H9 (cell line): ENCODE measurements around the gene ITPKB. TPM values are rescaled to one million over a fixed set of nuclear protein-coding genes. Genes with fewer than 3 reads are reported as not detected.

Experiments
- DNase-seq: peaks from one replicate; pipeline ENCODE4 v3.0.0-alpha.2; 2017
- H2AFZ ChIP-seq: one replicate; pipeline ENCODE4 v1.6.1; 2013; ENCODE audit warnings: mild to moderate bottlenecking, low read length, control low read depth, moderate library complexity
- H2AK5ac ChIP-seq: 2 replicates; pipeline ENCODE4 v1.6.1; 2013; ENCODE audit warnings: low read length, control low read depth, mixed read lengths; ENCODE audit not compliant: insufficient read length
- H2BK120ac ChIP-seq: one replicate; pipeline ENCODE4 v1.6.1; 2013; ENCODE audit warnings: low read depth, mild to moderate bottlenecking, low read length, control low read depth, inconsistent platforms; ENCODE audit not compliant: poor library complexity, severe bottlenecking
- H2BK12ac ChIP-seq: 2 replicates; pipeline ENCODE4 v1.6.1; 2013; ENCODE audit warnings: low read length, control low read depth, mixed read lengths, low read depth; ENCODE audit not compliant: insufficient read length
- H2BK15ac ChIP-seq: 2 replicates; pipeline ENCODE4 v1.6.1; 2013; ENCODE audit warnings: low read depth, low read length, control low read depth
- H2BK20ac ChIP-seq: one replicate; pipeline ENCODE4 v1.6.1; 2013; ENCODE audit warnings: low read depth, mild to moderate bottlenecking, low read length, control low read depth, inconsistent platforms; ENCODE audit not compliant: poor library complexity, severe bottlenecking
- H2BK5ac ChIP-seq: 2 replicates; pipeline ENCODE4 v1.6.1; 2013; ENCODE audit warnings: low read length, control low read depth, mixed read lengths; ENCODE audit not compliant: insufficient read length
- H3K14ac ChIP-seq: 2 replicates; pipeline ENCODE4 v1.6.1; 2013; ENCODE audit warnings: low read length, control low read depth; ENCODE audit not compliant: insufficient read depth
- H3K18ac ChIP-seq: 2 replicates; pipeline ENCODE4 v1.6.1; 2013; ENCODE audit warnings: low read depth, mild to moderate bottlenecking, mixed read lengths, low read length, control low read depth; ENCODE audit not compliant: insufficient read length
- H3K23ac ChIP-seq: 2 replicates; pipeline ENCODE4 v1.6.1; 2013; ENCODE audit warnings: low read length, control low read depth, mixed read lengths, low read depth; ENCODE audit not compliant: insufficient read length
- H3K23me2 ChIP-seq: 2 replicates; pipeline ENCODE4 v1.6.1; 2013; ENCODE audit warnings: low read depth, mild to moderate bottlenecking, mixed read lengths, low read length, control low read depth; ENCODE audit not compliant: insufficient read length, poor library complexity, severe bottlenecking
- H3K27ac ChIP-seq: 2 replicates; pipeline ENCODE4 v1.5.1; 2013; ENCODE audit warnings: low read length, control low read depth, mixed read lengths, low read depth; ENCODE audit not compliant: insufficient read length
- H3K27me3 ChIP-seq: 2 replicates; pipeline ENCODE4 v1.6.1; 2013; ENCODE audit warnings: low read length, control low read depth, inconsistent platforms; ENCODE audit not compliant: insufficient read depth
- H3K4ac ChIP-seq: 2 replicates; pipeline ENCODE4 v1.6.1; 2013; ENCODE audit warnings: low read depth, mild to moderate bottlenecking, control low read depth, inconsistent platforms, low read length, moderate library complexity
- H3K4me1 ChIP-seq: 2 replicates; pipeline ENCODE4 v1.6.1; 2013; ENCODE audit warnings: low read length, control low read depth, inconsistent platforms; ENCODE audit not compliant: insufficient read depth
- H3K4me2 ChIP-seq: 2 replicates; pipeline ENCODE4 v1.6.1; 2013; ENCODE audit warnings: low read length, control low read depth, mixed read lengths; ENCODE audit not compliant: insufficient read length, insufficient read depth
- H3K56ac ChIP-seq: 2 replicates; pipeline ENCODE4 v1.6.1; 2013; ENCODE audit warnings: low read depth, mild to moderate bottlenecking, mixed read lengths, low read length, control low read depth; ENCODE audit not compliant: insufficient read length
- H3K79me1 ChIP-seq: 2 replicates; pipeline ENCODE4 v1.6.1; 2013; ENCODE audit warnings: low read depth, mild to moderate bottlenecking, moderate library complexity, low read length, control low read depth, inconsistent platforms; ENCODE audit not compliant: insufficient read depth, poor library complexity, severe bottlenecking
- H3K79me2 ChIP-seq: 2 replicates; pipeline ENCODE4 v1.6.1; 2013; ENCODE audit warnings: low read length, control low read depth, inconsistent platforms; ENCODE audit not compliant: insufficient read depth
- H3K9ac ChIP-seq: 2 replicates; pipeline ENCODE4 v1.6.1; 2013; ENCODE audit warnings: low read length, control low read depth, mixed read lengths; ENCODE audit not compliant: insufficient read length; ENCODE audit errors: extremely low read depth
- H3K9me3 ChIP-seq: one replicate; pipeline ENCODE4 v1.6.1; 2013; ENCODE audit warnings: low read depth, low read length, inconsistent platforms; ENCODE audit not compliant: control insufficient read depth
- H3T11ph ChIP-seq: one replicate; pipeline ENCODE4 v1.6.1; 2013; ENCODE audit warnings: mild to moderate bottlenecking, low read length, control low read depth, inconsistent platforms
- H4K20me1 ChIP-seq: one replicate; pipeline ENCODE4 v1.6.1; 2013; ENCODE audit not compliant: control insufficient read depth, insufficient read length, insufficient read depth
- H4K5ac ChIP-seq: 2 replicates; pipeline ENCODE4 v1.6.1; 2013; ENCODE audit warnings: low read depth, mild to moderate bottlenecking, mixed read lengths, low read length, control low read depth; ENCODE audit not compliant: insufficient read length
- H4K8ac ChIP-seq: replicated peaks from 2 replicates; pipeline ENCODE4 v1.6.1; 2013; ENCODE audit warnings: low read length, control low read depth, mixed read lengths, low read depth; ENCODE audit not compliant: insufficient read length
- H4K91ac ChIP-seq: 2 replicates; pipeline ENCODE4 v1.6.1; 2013; ENCODE audit warnings: low read depth, mild to moderate bottlenecking, moderate library complexity, mixed read lengths, low read length, control low read depth; ENCODE audit not compliant: insufficient read length
- H3K27ac Mint-ChIP-seq, 3 experiments: 2 replicates in 2 of 3; 3 replicates in 1 of 3; pipeline ENCODE4 v1.8.0; 2020 to 2021; ENCODE audit warnings: mixed read lengths in 3 of 3, mild to moderate bottlenecking in 1 of 3, moderate library complexity in 1 of 3
- H3K27me3 Mint-ChIP-seq: 2 replicates; pipeline ENCODE4 v1.8.0; 2021; ENCODE audit warnings: low read depth, mild to moderate bottlenecking, moderate library complexity, mixed read lengths
- H3K36me3 Mint-ChIP-seq, 3 experiments: 2 replicates in 2 of 3; 3 replicates in 1 of 3; pipeline ENCODE4 v1.8.0; 2020 to 2021; ENCODE audit warnings: low read depth in 3 of 3, mixed read lengths in 3 of 3; ENCODE audit not compliant: insufficient read depth in 1 of 3
- H3K4me1 Mint-ChIP-seq, 2 experiments: 2 replicates each; pipeline ENCODE4 v1.8.0; 2020; ENCODE audit warnings: mixed read lengths in 2 of 2
- H3K4me3 Mint-ChIP-seq, 2 experiments: 2 replicates in 1 of 2; 3 replicates in 1 of 2; pipeline ENCODE4 v1.8.0; 2020 to 2021; ENCODE audit warnings: mild to moderate bottlenecking in 2 of 2, mixed read lengths in 2 of 2, moderate library complexity in 1 of 2
- H3K9me3 Mint-ChIP-seq, 2 experiments: 2 replicates in 1 of 2; 3 replicates in 1 of 2; pipeline ENCODE4 v1.8.0; 2020; ENCODE audit warnings: mild to moderate bottlenecking in 2 of 2, mixed read lengths in 2 of 2, moderate library complexity in 1 of 2
- CTCF ChIP-seq: fragments of 200-600 bp; sonication (generic); conservative IDR thresholded peaks from 3 replicates; pipeline ENCODE4 v1.8.0; 2021; ENCODE audit warnings: antibody characterized with exemption, mild to moderate bottlenecking
- WGBS: extraction: QIAGEN DNeasy Blood & Tissue Kit; methylation state at CpG from one replicate; pipeline ENCODE4 v1.1.7; 2013; ENCODE audit warnings: missing lambda C conversion rate, low lambda C conversion rate, mixed read lengths; ENCODE audit not compliant: insufficient read length; ENCODE audit errors: extremely low coverage; 5-methylcytosine and 5-hydroxymethylcytosine counted together
- total RNA-seq: library from RNA; stranded (reverse); gene quantifications from 2 replicates; pipeline ENCODE4 v1.2.1, GENCODE V29; 2021

ITPKB gene
- total RNA-seq, 1 experiment from 2014 or later: 3.8 TPM

GRCh38 chr1:226710501-226710900, 28.6 kb downstream of the ITPKB start:
- H2AK5ac ChIP-seq: no peak overlapping the region
- H3T11ph ChIP-seq: no peak overlapping the region
- H3K79me2 ChIP-seq: no peaks in the 10 kb centered on the region
- no peak overlapping the region for H3K4ac ChIP-seq
- H3K56ac ChIP-seq: no peak overlapping the region
- H3K14ac ChIP-seq: no peak overlapping the region
- no peak overlapping the region for H3K27ac ChIP-seq
- H4K91ac ChIP-seq: no peak overlapping the region
- H4K5ac ChIP-seq: no peak overlapping the region
- no peak overlapping the region for H4K8ac ChIP-seq
- H3K18ac ChIP-seq: no peak overlapping the region
- Mint-ChIP-seq H3K27ac (no peak overlapping the region), H3K9me3 (peaks cover 0 to 5% of the 10 kb centered on the region in 2 experiments; a peak in 2 of 5 replicates), H3K4me1 (peaks cover 23 to 24% of the 10 kb centered on the region in 2 experiments), H3K27me3 (no peaks in the 10 kb centered on the region; the same call in 1 of the 2 replicates), H3K36me3 (peaks cover 0 to 5% (median 0%) of the 10 kb centered on the region in 3 experiments; a peak in 2 of 7 replicates), H3K4me3 (no peak overlapping the region)
- H2BK12ac ChIP-seq: no peak overlapping the region
- DNase-seq: no peak
- H3K4me2 ChIP-seq: no peak overlapping the region
- no peak overlapping the region for H3K9ac ChIP-seq
- no peak overlapping the region for H2BK120ac ChIP-seq
- no peak overlapping the region for H2AFZ ChIP-seq
- H3K23ac ChIP-seq: no peak overlapping the region
- no peaks in the 10 kb centered on the region for H3K9me3 ChIP-seq
- no peaks in the 10 kb centered on the region for H3K79me1 ChIP-seq
- TF ChIP-seq CTCF: no peak
- no peaks in the 10 kb centered on the region for H3K23me2 ChIP-seq
- H3K4me1 ChIP-seq: peaks cover 3% of the 10 kb centered on the region; the same call in 1 of the 2 replicates
- H2BK15ac ChIP-seq: no peak overlapping the region
- no peaks in the 10 kb centered on the region for H4K20me1 ChIP-seq
- H2BK5ac ChIP-seq: no peak overlapping the region
- H2BK20ac ChIP-seq: no peak overlapping the region
- no peaks in the 10 kb centered on the region for H3K27me3 ChIP-seq
- no CpG with 5 or more reads among the region's 6 CpGs for WGBS
